HCT116 (cell line): Measurements from ENCODE around the gene TVP23A.

Source experiments
- CBX3 ChIP-seq: IDR thresholded peaks from 2 replicates; pipeline ENCODE4 v1.6.1; 2012; ENCODE audit warnings: low read depth
- CEBPB ChIP-seq: IDR thresholded peaks from 2 replicates; pipeline ENCODE4 v1.6.1; 2012; ENCODE audit warnings: low read depth
- EZH2 ChIP-seq: fragments of 200-600 bp; sonication (generic); IDR thresholded peaks from 2 replicates; pipeline ENCODE4 v1.6.1; 2017; ENCODE audit warnings: antibody characterized with exemption, mixed run types
- POLR2A ChIP-seq: IDR thresholded peaks from 2 replicates; pipeline ENCODE4 v1.7.0; 2011; ENCODE audit warnings: borderline replicate concordance; ENCODE audit not compliant: insufficient read depth, insufficient read length; ENCODE audit errors: extremely low read depth
- POLR2AphosphoS5 ChIP-seq: IDR thresholded peaks from 2 replicates; pipeline ENCODE4 v1.6.1; 2011; ENCODE audit warnings: mild to moderate bottlenecking, low read depth, low read length, moderate library complexity
- SRF ChIP-seq: IDR thresholded peaks from 2 replicates; pipeline ENCODE4 v1.6.1; 2012; ENCODE audit warnings: low read depth
- TCF7L2 ChIP-seq: IDR thresholded peaks from 2 replicates; pipeline ENCODE4 v1.7.0; 2011; ENCODE audit warnings: borderline replicate concordance, inconsistent platforms; ENCODE audit not compliant: insufficient read depth, insufficient read length; ENCODE audit errors: extremely low read depth
- TF ChIP-seq, protein P1 (sequence below), 3 experiments: fragments of 200-600 bp in 1 of 3; sonication (generic) in 1 of 3; IDR thresholded peaks in 2 of 3; conservative IDR thresholded peaks in 1 of 3; 2 replicates each; pipeline ENCODE4 v1.5.1; 2012 to 2017; ENCODE audit warnings: low read depth in 2 of 3, low read length in 2 of 3, antibody characterized with exemption in 1 of 3, borderline replicate concordance in 1 of 3, control low read depth in 1 of 3, mild to moderate bottlenecking in 1 of 3, mixed read lengths in 1 of 3, mixed run types in 1 of 3, moderate library complexity in 1 of 3; ENCODE audit not compliant: insufficient read depth in 1 of 3
- TF ChIP-seq, protein P2 (sequence below): IDR thresholded peaks from 2 replicates; pipeline ENCODE4 v1.6.1; 2012; ENCODE audit warnings: low read depth

DNA sequence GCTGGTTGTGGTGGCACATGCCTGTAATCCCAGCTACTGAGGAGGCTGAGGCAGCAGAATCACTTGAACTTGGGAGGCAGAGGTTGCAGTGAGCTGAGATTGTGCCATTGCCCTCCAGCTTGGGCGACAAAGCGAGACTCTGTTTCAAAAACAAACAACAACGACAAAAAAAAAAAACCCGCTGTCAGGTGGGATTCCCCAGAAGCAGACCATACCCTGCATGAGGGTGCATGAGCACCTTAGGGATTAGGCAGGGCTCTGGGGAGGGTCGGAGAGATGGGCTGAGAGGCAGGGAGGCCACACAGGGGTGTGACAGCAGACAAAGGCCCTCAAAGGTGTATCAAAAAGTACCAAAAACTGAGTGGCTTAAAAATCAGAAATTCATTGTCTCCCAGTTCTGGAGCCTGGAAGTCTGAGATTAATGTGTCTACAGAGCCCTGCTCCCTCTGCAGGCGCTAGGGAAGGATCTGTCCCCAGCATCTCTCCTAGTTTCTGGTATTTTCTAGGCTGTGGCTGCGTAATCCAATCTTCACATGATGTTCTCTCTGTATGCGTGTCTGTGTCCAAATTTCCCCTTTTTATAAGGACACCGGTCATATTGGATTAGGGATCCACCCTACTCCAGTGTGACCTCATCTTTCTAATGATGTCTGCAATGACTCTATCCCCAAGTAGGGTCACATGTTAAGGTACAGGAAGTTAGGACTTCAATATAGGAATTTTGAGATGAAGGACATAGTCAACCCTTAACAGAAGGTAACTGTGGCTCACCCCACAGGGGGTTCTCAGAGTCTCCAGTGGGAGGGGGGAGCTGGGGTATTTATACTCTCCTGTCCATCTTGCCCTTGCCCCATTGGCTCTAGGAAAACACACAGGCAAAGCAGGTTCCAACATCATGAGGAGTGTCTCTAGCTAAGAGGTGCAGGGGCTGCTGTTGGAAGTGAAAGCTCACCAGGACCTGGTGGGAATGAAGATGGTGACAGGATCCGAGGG is 13.6 kb upstream of the TVP23A start:
- TF ChIP-seq, protein P1, sequence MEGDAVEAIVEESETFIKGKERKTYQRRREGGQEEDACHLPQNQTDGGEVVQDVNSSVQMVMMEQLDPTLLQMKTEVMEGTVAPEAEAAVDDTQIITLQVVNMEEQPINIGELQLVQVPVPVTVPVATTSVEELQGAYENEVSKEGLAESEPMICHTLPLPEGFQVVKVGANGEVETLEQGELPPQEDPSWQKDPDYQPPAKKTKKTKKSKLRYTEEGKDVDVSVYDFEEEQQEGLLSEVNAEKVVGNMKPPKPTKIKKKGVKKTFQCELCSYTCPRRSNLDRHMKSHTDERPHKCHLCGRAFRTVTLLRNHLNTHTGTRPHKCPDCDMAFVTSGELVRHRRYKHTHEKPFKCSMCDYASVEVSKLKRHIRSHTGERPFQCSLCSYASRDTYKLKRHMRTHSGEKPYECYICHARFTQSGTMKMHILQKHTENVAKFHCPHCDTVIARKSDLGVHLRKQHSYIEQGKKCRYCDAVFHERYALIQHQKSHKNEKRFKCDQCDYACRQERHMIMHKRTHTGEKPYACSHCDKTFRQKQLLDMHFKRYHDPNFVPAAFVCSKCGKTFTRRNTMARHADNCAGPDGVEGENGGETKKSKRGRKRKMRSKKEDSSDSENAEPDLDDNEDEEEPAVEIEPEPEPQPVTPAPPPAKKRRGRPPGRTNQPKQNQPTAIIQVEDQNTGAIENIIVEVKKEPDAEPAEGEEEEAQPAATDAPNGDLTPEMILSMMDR (IDR thresholded peaks at IDR 0.05 in 2 of 3, conservative IDR thresholded peaks at IDR 0.05 in 1 of 3; ENCODE audit: borderline replicate concordance in 1 of 3, insufficient read depth in 1 of 3, low read depth in 2 of 3, low read length in 2 of 3) = no peak
- TF ChIP-seq EZH2 (no peak), POLR2A (no peak), CBX3 (no peak), SRF (no peak), POLR2AphosphoS5 (no peak), TCF7L2 (no peak), CEBPB (no peak)
- TF ChIP-seq, protein P2, sequence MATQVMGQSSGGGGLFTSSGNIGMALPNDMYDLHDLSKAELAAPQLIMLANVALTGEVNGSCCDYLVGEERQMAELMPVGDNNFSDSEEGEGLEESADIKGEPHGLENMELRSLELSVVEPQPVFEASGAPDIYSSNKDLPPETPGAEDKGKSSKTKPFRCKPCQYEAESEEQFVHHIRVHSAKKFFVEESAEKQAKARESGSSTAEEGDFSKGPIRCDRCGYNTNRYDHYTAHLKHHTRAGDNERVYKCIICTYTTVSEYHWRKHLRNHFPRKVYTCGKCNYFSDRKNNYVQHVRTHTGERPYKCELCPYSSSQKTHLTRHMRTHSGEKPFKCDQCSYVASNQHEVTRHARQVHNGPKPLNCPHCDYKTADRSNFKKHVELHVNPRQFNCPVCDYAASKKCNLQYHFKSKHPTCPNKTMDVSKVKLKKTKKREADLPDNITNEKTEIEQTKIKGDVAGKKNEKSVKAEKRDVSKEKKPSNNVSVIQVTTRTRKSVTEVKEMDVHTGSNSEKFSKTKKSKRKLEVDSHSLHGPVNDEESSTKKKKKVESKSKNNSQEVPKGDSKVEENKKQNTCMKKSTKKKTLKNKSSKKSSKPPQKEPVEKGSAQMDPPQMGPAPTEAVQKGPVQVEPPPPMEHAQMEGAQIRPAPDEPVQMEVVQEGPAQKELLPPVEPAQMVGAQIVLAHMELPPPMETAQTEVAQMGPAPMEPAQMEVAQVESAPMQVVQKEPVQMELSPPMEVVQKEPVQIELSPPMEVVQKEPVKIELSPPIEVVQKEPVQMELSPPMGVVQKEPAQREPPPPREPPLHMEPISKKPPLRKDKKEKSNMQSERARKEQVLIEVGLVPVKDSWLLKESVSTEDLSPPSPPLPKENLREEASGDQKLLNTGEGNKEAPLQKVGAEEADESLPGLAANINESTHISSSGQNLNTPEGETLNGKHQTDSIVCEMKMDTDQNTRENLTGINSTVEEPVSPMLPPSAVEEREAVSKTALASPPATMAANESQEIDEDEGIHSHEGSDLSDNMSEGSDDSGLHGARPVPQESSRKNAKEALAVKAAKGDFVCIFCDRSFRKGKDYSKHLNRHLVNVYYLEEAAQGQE = no peak
